Effector CD4-positive, alpha-beta T cell (primary cell): ENCODE data around the gene C1QL4.

Source experiments
- DNase-seq: peaks from one replicate; pipeline ENCODE4 v3.0.0-alpha.2; 2020

Gene C1QL4

GRCh38 chr12:49347311-49348193 is 10.6 kb upstream of the C1QL4 start:
- peak; percentile 72 for DNase-seq

- no peak for DNase-seq
These were observed 9.8 kb upstream of the C1QL4 start, which contains the start of gene DNAJC22 for GRCh38 chr12:49346659-49347310. Gene DNAJC22, plus strand, starts transcription at chr12:49346888. Its CDS starts 1,985 bp downstream, at chr12:49348873.

- no peak for DNase-seq
These were observed 9.1 kb upstream of the C1QL4 start for GRCh38 chr12:49345825-49346658.

- DNase-seq: no peak
These were observed 8.2 kb upstream of the C1QL4 start for GRCh38 chr12:49345051-49345824.

GRCh38 chr12:49344486-49345050 is 7.6 kb upstream of the C1QL4 start:
- DNase-seq: no peak

- DNase-seq: no peak
These were observed 6.1 kb upstream of the C1QL4 start for GRCh38 chr12:49342914-49343731.

- DNase-seq: peak; percentile 59
These were observed 5.3 kb upstream of the C1QL4 start for GRCh38 chr12:49342066-49342913.

- no peak for DNase-seq
These were observed 4.7 kb upstream of the C1QL4 start for GRCh38 chr12:49341777-49342065.

GRCh38 chr12:49340971-49341776 is 4.2 kb upstream of the C1QL4 start:
- DNase-seq: no peak

GRCh38 chr12:49340095-49340870 is 3.3 kb upstream of the C1QL4 start:
- DNase-seq: no peak

GRCh38 chr12:49339464-49339861 is 2.5 kb upstream of the C1QL4 start:
- DNase-seq: no peak

- DNase-seq: no peak
These were observed 2.0 kb upstream of the C1QL4 start for GRCh38 chr12:49338830-49339463.

- DNase-seq: no peak
These were observed 888 bp downstream of the C1QL4 start for GRCh38 chr12:49335955-49336644.

GRCh38 chr12:49335118-49335954 is 1.7 kb downstream of the C1QL4 start:
- DNase-seq: no peak

- DNase-seq: no peak
These were observed 2.3 kb downstream of the C1QL4 start for GRCh38 chr12:49334681-49335080.

GRCh38 chr12:49334226-49334625 is 2.8 kb downstream of the C1QL4 start:
- no peak for DNase-seq
